ENCODE data around the gene RAB3GAP1. TPM values are rescaled to one million over a fixed set of nuclear protein-coding genes. Genes with fewer than 3 reads are reported as not detected.

RAB3GAP1 gene
- total RNA-seq, 1 experiment from 2014 or later = 32.0 TPM

GRCh38 chr2:135010200-135010942, 41.7 kb upstream of the RAB3GAP1 start:
- H3K4ac ChIP-seq (ENCODE audit: low read depth, low read length) = no peak overlapping the region
- no peaks in the 10 kb centered on the region for H3K23me2 ChIP-seq (ENCODE audit: insufficient read length, low read depth, low read length, poor library complexity, severe bottlenecking)
- H4K8ac ChIP-seq (replicated peaks; ENCODE audit: insufficient read length, low read depth, low read length) = no peak overlapping the region
- Mint-ChIP-seq H3K27me3 (ENCODE audit: low read depth) (peaks cover 2% of the 10 kb centered on the region), H3K27ac (peak overlapping the region in 1 of 3 experiments; percentile 6; a peak in 1 of 7 replicates), H3K9me3 (peaks cover 0 to 4% of the 10 kb centered on the region in 2 experiments; a peak in 2 of 5 replicates), H3K4me1 (peaks cover 17 to 22% of the 10 kb centered on the region in 2 experiments), H3K4me3 (no peak overlapping the region), H3K36me3 (ENCODE audit: insufficient read depth in 1 of 3, low read depth in 3 of 3) (no peaks in the 10 kb centered on the region)
- no peaks in the 10 kb centered on the region for H3K79me1 ChIP-seq (ENCODE audit: insufficient read depth, low read depth, low read length, poor library complexity, severe bottlenecking)
- H2BK20ac ChIP-seq (ENCODE audit: low read depth, low read length, poor library complexity, severe bottlenecking) = no peak overlapping the region
- no peak overlapping the region for H2BK5ac ChIP-seq (ENCODE audit: insufficient read length, low read length)
- no peak overlapping the region for H2AFZ ChIP-seq (ENCODE audit: low read length)
- no peak overlapping the region for H2AK5ac ChIP-seq (ENCODE audit: insufficient read length, low read length)
- no peak overlapping the region for H3K4me2 ChIP-seq (ENCODE audit: insufficient read depth, insufficient read length, low read length)
- no peaks in the 10 kb centered on the region for H3K79me2 ChIP-seq (ENCODE audit: insufficient read depth, low read length)
- no peak overlapping the region for H3T11ph ChIP-seq (ENCODE audit: low read length)
- H2BK12ac ChIP-seq (ENCODE audit: insufficient read length, low read depth, low read length) = no peak overlapping the region
- H3K14ac ChIP-seq (ENCODE audit: insufficient read depth, low read length) = no peak overlapping the region
- no peak overlapping the region for H3K18ac ChIP-seq (ENCODE audit: insufficient read length, low read depth, low read length)
- H3K27ac ChIP-seq (ENCODE audit: insufficient read length, low read depth, low read length) = no peak overlapping the region
- no peaks in the 10 kb centered on the region for H3K27me3 ChIP-seq (ENCODE audit: insufficient read depth, low read length)
- no peak overlapping the region for H4K5ac ChIP-seq (ENCODE audit: insufficient read length, low read depth, low read length)
- H3K23ac ChIP-seq (ENCODE audit: insufficient read length, low read depth, low read length) = no peak overlapping the region
- no peak for DNase-seq
- no peak overlapping the region for H3K9ac ChIP-seq (ENCODE audit: extremely low read depth, insufficient read length, low read length)
- WGBS (ENCODE audit: extremely low coverage, insufficient read length, low lambda C conversion rate) = no CpG with 5 or more reads among the region's 10 CpGs
- TF ChIP-seq CTCF (conservative IDR thresholded peaks at IDR 0.05) = no peak
- no peaks in the 10 kb centered on the region for H4K20me1 ChIP-seq (ENCODE audit: control insufficient read depth, insufficient read depth, insufficient read length)
- no peak overlapping the region for H3K56ac ChIP-seq (ENCODE audit: insufficient read length, low read depth, low read length)
- no peaks in the 10 kb centered on the region for H3K9me3 ChIP-seq (ENCODE audit: control insufficient read depth, low read depth, low read length)
- no peak overlapping the region for H4K91ac ChIP-seq (ENCODE audit: insufficient read length, low read depth, low read length)
- H2BK120ac ChIP-seq (ENCODE audit: low read depth, low read length, poor library complexity, severe bottlenecking) = no peak overlapping the region
- H3K4me1 ChIP-seq (ENCODE audit: insufficient read depth, low read length) = peaks cover 3% of the 10 kb centered on the region; the same call in 1 of the 2 replicates
- no peak overlapping the region for H2BK15ac ChIP-seq (ENCODE audit: low read depth, low read length)

Measured in H9 (cell line).